ENCODE data around the gene CA10.

Gene CA10

DNA sequence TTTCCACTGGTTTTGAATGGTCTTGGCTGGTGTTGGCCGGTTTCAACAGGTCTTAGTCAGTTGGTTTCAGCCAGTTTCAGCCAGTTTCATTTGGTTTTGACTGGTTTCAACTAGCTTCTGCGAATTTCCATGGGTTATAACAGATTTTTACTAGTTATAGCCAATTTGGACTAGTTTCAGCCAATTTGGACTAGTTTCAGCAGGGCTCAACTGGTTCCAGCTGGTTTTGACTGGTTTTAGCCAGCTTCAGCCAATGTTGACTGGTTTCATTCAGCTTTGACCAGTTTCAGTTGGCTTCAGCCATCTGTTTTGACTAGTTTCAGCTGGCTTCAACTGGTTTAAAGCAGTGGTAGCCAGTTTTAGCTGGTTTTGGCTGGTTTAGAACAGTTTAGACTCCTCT, 465.6 kb downstream of the CA10 start:
- DNase-seq (ENCODE audit: low read depth in 2 of 3, low spot score in 2 of 3): no peak

DNA sequence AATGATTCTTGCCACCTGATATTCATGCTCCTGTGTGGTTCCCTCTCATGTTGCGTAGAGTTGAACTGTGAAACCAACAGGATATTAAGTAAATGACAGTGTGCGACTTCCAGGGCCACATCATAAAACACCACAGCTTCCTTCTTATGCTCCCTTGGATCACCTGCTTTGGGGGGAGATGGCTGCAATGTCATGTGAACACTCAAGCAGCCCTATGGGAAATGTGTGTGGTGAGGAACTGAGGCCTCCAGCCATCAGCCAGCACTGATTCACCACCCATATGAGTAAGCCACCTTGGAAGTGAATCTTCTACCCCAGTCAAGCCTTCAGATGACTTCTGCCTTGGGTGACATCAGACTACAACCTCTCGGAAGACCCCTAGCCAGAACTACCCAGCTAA, 470.6 kb downstream of the CA10 start:
- DNase-seq (ENCODE audit: low read depth in 2 of 3, low spot score in 2 of 3): no peak

DNA sequence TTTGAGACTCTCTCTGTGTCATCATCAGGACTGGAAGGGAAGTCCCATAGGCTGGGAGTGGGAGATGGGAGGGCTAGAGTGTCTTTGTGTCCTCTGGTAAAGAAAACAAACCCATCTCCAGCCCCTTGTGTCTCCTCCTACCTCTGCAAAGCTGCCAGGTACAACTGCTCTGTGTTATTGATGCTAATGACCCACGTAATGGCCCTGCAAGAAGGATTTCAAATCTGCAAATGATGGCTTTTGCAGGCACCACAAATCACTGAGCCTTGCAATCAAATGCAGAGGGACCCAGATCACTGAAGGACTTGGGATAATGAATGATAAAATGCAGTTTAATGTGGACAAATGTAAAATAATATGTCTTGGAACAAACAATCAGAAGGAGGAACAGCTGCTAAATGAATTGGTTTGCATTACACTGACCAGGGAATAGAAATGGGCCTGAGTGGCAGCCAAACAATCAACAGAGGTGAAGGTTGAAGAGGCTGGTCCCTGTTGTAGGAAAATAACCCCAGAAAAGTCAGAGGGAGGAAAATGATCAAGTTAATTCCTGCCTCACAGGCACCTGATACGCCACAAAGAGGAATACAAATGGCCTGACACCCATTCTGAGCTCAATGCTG, 473.1 kb downstream of the CA10 start:
- no peak for DNase-seq (ENCODE audit: low read depth in 2 of 3, low spot score in 2 of 3)

DNA sequence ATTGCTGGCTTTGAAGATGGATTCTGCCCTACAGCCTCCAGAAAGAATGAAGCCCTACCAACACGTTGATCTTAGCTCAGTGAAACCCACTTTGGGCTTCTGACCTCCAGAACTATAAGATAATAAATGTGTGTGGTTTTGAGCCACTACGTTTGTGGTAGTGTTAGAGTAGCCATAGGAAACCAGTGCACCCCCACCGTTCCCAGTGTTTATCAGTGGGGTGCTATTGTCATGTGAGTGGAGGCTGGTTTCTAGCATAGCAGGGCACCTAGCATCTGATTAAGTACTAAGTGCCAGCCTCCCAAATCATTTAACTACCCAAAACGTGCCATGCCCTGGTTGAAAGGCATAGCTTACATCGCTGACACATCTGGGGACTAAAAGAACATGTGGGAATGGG, 474.3 kb downstream of the CA10 start:
- no peak for DNase-seq (ENCODE audit: low read depth in 2 of 3, low spot score in 2 of 3)

DNA sequence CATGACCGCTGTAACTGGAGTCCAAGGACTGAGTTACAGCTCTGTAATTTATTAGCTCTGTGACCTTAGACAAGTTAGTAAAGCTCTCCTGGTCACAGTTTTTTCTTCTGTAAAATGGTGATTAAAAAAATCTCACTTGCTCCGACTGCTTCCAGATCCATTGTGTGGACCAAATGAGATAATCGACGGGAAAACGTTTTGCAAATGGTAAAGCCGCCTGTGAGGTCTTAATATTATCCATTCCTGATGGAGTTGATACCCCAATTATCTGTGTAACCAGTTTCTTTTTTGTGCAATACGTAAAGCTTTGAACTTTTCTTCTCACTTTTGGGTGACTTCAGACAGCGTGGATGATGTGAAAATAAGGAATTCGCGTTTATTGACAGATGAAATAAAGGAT, 475.2 kb downstream of the CA10 start:
- DNase-seq (ENCODE audit: low read depth in 2 of 3, low spot score in 2 of 3): no peak

DNA sequence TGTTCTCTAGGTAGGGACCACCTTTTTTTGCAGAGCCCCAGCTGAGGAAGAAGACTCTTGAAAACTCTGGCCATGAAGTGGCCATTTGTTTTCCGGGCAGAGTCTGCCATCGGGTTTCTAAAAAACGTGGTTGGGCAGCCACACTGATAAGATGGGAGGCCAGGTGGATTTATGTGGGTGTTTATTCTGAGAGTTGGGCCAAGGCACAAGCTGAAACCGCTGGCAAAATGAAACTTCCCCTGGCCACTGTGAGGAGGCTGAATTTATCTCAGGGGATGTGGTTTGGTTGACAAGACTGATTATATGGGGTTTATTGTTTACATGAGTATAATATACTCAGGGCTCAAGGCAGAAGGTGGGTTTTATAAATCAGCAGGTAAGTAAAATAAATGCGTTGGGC, 476.4 kb downstream of the CA10 start:
- no peak for DNase-seq (ENCODE audit: low read depth in 2 of 3, low spot score in 2 of 3)

DNA sequence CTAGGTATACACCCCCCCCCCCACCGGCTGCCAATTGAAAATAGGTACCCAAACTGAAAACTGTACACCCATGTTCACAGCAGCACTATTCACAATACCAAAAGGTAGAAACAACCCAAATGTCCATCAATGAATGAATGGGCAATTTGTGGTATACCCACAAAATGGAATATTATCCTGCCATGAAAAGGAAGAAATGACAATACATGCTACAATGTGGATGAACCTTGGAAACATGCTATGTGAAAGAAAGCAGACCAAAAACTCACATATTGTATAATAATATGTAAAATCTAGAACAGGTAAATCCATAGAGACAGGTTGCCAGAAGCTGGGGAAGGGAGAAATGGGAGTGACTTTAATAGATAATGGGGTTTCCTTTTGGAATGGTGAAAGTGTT, 480.6 kb downstream of the CA10 start:
- DNase-seq (ENCODE audit: low read depth in 2 of 3, low spot score in 2 of 3): no peak

DNA sequence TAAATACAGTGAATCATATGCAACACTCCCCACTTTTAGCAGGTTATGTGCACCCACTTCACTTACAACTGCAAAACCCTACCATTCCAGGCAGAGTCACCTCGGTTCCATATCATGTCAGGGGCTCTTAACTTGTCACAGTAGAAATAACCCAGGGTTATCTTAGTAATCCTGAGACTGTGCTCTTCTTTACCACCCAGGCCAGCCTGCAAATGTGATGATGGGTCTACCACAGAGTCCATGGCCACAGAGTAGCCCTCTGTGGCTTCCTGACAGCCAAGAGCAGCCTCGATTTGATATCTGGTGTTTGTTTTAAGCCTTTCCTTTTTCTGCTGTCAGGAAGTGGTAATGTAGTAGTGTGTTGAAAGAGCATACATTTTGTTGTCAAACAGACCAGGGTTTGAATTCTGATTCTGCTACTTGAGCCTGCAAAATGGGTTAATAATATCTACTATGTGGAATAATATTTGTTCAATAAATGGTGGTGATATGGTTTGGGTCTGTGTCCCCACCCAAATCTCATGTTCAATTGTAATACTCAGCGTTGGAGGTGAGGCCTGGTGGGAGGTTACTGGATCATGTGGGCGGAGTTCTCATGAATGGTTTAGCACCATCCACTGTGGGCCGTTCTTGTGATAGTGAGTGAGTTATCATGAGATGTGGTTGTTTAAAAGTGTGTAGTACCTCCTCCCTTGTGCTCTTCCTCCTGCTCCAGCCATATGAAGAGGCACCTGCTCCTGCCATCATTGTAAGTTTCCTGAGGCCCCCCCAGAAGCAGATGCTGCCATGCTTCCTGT, 481.6 kb downstream of the CA10 start:
- DNase-seq (ENCODE audit: low read depth in 2 of 3, low spot score in 2 of 3): no peak

DNA sequence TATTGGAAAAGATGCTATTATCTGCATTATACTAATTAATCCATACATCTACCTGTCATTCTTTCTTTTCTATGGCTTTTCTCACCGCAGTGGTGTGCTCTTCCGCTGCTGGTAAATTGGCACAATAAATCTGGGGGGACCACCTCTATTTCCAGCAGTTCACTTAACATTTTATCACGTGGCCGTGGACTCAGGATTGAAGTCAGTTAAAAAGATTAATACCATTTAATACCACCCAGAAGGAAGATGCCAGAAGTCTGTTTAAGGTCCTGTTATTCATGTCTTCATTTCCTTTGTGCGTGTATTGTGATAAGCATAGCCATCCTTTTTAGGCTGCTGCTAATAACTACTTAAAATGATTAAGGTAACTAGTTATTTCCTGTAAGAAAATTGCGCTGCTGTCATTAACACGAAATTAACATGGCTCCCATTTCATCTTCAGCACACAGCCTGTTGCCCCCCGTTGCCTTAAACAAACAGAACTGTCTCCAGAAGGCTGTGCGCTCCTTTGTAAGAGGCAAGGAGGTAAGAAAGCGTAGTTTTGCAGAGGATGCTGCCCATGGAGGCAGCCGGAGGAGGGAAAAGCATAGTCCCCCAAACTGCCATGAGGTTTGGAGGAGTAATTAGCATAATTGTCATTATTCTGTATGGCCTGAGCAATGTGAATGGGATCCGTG, 483.8 kb downstream of the CA10 start:
- DNase-seq (ENCODE audit: low read depth in 2 of 3, low spot score in 2 of 3): no peak

DNA sequence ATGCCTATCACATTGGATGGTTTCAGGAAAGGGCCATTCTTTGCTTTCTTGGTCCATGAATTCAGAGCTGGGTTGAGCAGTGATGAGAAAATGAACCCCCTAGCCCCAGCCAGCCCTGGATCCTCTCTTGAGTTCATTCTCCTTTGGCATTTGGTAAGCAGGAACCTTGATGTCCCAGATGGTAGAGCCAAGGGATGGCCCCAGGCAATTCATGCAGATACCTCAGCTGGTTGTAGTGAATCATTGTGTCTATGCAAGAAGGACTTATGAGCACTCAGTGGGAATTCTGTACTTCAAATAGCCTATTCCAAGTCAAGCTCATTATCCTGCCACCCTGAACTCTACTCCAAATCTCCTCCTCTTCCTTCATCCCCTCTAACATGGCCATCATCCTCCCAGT, 485.4 kb downstream of the CA10 start:
- no peak for DNase-seq (ENCODE audit: low read depth in 2 of 3, low spot score in 2 of 3)

DNA sequence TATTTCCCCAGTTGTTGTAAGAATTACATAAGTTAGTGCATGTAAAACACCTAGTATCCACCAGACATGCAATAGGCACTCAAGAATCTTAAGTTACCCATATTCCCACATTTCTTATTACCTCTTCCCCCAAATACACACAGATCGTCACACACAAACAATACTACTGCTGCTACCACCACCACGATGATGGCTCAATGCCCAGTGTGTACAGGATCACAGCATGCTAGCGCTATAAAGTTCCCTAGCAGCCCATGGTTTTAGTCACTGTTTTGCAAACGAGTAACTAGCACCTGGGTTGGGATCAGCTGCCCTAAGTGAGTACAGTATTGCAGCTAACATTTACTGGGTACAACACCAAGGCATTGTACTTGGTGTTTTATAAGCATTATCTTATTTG, 486.4 kb downstream of the CA10 start:
- DNase-seq (ENCODE audit: low read depth in 2 of 3, low spot score in 2 of 3): no peak

DNA sequence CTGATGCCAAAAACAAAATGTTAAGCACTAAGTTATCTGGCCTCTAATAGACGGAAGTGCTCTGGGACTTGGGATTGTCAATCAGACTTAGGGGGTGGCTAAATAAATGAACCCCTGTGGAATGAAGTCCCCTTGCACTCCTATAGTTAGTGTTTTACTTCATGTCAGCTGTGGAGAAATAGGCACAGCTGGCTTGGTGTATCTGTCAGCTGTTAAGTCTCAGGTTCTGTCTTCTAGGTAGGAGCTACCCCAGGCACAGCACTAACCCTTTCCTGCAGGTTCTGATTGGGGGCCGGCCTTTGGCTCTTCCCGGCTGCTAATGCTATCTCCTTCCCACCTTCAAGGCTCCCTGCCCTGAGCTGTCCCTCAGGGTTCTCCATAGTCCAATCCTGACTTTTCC, 487.6 kb downstream of the CA10 start:
- DNase-seq (ENCODE audit: low read depth in 2 of 3, low spot score in 2 of 3): no peak

DNA sequence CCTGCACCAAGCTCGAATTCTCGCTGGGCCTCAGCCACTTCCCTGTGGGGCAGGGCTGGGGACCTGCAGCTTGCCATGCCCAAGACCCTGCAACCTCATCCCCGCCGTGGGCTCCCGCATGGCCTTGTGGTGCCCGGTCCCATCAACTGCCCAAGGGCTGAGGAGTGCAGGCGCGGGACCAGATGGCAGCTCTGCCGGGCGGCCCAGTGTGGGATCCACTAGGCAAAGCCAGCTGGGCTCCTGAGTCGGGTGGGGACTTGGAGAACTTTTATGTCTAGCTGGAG, 489.6 kb downstream of the CA10 start:
- DNase-seq (ENCODE audit: low read depth in 2 of 3, low spot score in 2 of 3): no peak

DNA sequence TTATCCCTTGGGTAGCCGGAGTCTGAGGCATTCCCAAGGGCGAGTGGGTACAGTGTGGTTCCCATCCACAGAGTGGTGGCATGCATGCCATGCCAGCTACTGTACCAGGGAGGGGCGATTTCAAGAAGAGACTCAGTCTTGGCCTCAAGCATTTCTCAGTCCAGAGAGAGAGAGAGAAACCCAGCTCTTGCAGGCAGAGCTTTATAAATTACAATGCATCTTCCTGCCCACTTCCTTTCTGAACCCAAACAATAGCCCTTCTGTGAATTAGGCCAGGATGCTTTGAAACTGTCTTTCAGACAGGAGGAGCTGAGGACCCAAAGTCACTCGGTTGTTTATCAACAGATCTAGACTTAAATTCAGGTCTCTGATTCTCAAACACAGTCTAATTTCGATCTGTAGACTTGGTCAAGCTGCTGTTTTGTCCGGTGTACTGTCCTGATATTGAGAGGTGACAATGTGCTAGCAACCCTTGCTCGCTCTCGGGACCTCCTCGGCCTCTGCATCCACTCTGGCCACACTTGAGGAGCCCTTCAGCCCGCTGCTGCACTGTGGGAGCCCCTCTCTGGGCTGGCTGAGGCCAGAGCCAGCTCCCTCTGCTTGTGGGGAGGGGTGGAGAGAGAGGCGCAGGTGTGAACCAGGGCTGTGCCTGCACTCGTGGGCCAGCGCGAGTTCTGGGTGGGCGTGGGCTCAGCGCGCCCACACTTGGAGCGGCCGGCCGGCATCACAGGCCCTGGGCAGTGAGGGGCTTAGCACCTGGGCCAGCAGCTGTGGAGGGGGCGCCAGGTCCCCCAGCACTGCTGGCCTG, 490.2 kb downstream of the CA10 start:
- no peak for DNase-seq (ENCODE audit: low read depth in 2 of 3, low spot score in 2 of 3)

DNA sequence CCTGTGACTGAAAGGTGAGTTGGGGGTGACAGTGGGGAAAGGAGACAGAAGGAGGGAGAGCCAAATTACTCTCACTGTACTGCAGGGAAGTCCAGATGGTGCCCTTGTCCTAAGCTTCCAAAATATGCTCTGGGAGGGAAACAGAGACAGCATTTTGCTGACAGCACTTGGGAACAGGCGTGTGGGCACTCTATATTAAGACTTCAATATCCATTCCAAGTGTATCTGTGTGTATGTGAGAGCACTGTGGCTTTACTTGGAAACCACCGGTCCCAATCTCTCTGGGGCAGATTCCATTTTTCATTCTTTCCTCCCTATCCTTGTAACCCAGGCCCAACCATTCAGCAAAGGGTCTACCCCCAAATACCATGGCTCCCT, 490.8 kb downstream of the CA10 start:
- no peak for DNase-seq (ENCODE audit: low read depth in 2 of 3, low spot score in 2 of 3)

DNA sequence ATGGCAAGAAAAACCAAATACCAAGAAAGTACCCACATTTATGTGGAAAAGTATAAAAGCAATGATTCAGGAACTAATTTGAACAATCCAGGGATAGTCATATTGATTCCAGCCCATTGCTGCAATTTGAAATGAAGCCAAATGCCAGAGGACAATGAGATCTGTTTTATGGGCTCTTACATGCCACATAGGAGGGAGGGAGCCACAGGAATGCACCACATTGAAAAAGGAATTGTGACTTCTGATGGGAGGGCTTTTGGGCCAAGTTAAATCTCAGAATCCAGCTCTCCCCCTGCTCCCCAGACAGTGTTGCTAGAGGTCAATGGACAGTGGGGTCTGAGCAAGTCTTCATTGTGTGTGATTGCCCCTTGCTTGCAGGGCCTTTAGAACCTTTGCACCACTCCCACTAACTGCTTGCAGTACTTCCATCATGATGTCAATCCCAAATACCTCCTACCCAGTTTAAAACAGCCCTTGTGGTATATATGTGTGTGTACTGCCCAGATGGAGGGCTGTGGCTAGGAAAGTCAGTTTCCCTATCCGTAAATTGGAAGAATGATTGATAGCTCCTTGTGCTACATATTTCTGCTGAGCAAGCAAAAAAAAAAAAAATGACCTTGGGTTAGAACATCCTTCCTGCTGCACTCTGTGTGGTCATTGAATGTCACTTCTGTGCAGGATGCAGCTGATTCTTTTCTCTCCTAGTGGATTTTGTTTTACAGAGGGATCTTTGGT, 491.4 kb downstream of the CA10 start:
- DNase-seq (ENCODE audit: low read depth in 2 of 3, low spot score in 2 of 3): no peak

DNA sequence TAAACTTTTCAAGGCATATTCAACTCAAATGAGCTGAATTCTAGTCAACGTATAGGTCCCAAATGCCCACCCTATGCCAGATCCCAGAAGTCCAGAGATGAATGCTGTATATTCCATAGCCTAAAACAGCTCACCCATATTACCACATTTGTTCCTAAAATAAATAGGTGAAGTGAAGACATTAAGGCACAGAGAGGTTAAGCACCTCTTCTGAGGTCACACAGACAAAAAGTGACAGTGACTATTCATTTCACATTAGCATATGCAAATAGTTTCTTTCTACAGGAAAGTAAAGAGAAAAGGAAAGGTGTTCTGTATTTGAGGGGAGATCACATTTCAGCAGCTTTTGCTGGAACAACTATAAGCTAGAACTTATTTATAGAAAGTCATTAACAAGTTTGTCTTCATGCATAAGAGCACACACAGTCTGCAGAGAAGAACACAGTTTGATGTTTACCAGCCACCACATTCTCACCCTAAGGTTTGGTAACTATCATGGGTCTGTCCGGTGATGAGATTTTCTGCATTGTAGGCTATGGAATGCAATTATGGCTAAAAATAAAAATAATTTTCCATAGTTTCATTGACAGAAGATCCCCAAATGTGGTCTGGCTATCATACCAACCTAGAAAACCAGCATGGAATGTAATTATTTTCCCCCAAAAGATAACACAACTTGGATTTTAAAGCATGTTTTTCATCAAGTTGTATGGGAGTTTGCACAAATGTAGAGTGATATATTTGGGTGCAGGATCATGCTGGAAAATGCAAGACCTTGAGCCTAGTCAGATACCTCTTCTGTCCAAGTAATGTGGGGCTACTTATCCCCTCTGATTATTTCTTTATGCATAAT, 496.1 kb downstream of the CA10 start:
- DNase-seq (ENCODE audit: low read depth in 2 of 3, low spot score in 2 of 3): no peak

DNA sequence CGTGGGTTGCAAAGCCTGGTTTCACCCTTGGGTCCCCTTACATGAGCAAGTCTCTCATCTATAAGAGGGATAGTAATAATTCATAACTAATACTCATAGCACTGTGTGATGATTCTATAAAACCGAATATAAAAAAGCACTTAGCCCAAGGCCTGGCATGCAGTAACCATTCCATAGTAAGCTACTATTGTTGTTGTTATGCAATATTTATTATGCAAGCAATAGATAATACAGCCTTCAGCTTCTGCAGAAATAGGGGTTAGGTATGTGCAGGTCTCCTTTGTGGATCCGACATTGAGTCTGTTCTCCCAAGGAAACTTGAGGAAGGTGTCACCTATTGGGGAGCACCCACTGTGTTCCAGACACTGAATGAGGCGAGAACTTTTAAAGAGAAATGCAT, 497.1 kb downstream of the CA10 start:
- no peak for DNase-seq (ENCODE audit: low read depth in 2 of 3, low spot score in 2 of 3)

DNA sequence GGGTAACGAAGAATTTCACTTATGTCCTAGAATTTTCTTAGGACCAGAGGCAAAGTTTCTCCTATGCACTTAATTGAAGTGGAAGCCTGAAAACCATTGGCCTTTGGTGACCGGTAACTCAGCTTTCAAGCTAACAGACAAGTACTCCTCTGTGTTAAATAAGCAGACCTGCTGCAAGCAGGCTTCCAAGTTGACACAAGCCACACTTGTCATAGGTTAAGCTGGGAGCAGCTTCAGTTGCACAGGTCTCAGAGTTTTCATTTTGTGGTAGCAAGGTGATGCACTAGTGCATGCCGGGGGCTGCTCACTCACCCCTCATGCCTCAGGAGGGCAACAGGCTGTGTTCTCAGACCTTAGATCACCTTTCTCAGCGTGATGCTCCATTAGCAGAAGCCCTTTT, 498.2 kb downstream of the CA10 start:
- DNase-seq (ENCODE audit: low read depth in 2 of 3, low spot score in 2 of 3): no peak

DNA sequence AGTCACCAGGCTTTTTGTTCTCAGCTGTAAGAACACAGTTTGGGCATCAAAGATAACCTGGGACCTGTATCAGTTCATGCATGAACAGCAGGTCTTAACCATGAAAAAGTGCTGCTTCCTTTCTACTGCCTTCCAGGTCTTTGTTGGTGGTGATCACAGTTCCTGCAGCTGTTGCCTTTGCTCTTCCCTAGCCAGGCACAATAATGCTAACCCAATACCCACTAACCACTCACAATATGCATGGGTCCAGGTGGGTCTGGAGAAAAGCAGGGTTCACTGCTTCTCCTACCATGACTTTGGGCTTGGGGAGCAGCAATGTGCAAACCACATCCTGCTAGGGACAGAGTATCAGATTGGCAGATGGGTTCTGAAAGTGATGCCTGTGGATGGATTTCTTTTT, 501.3 kb downstream of the CA10 start:
- DNase-seq (ENCODE audit: low read depth in 2 of 3, low spot score in 2 of 3): no peak
